Neural cell (in vitro differentiated cells): ENCODE results near the gene RFT1. TPM values are rescaled to one million over a fixed set of nuclear protein-coding genes. Genes with fewer than 3 reads are reported as not detected.

Experiments used
- H2AFZ ChIP-seq: fragments of 200-600, 300-800 bp; sonication (generic), shearing (Covaris generic); 2 replicates; pipeline ENCODE4 v1.6.0; 2014; ENCODE audit warnings: low read depth, mild to moderate bottlenecking, antibody characterized with exemption, low read length, moderate library complexity
- H3F3A ChIP-seq: fragments of 200-600 bp; shearing (Covaris generic); 2 replicates; pipeline ENCODE4 v1.6.1; 2016; ENCODE audit warnings: mild to moderate bottlenecking, moderate library complexity, mixed read lengths, antibody characterized with exemption, low read length; ENCODE audit not compliant: insufficient read depth, poor library complexity, severe bottlenecking
- H3K27ac ChIP-seq: fragments of 200-600, 300-800 bp; sonication (generic), shearing (Covaris generic); 2 replicates; pipeline ENCODE4 v1.5.1; 2014; ENCODE audit warnings: mild to moderate bottlenecking, low read length, moderate library complexity
- H3K27me3 ChIP-seq: fragments of 300-800, 200-600 bp; sonication (generic), shearing (Covaris generic); 2 replicates; pipeline ENCODE4 v1.6.0; 2014; ENCODE audit warnings: mild to moderate bottlenecking, low read depth, low read length, moderate library complexity; ENCODE audit not compliant: insufficient read depth
- H3K36me3 ChIP-seq: fragments of 300-800, 200-600 bp; sonication (generic), shearing (Covaris generic); 2 replicates; pipeline ENCODE4 v1.5.1; 2014; ENCODE audit warnings: mild to moderate bottlenecking, antibody characterized with exemption, low read length, moderate library complexity; ENCODE audit not compliant: insufficient read depth
- H3K4me2 ChIP-seq: fragments of 300-800, 200-600 bp; sonication (generic), shearing (Covaris generic); 2 replicates; pipeline ENCODE4 v1.6.0; 2014; ENCODE audit warnings: mild to moderate bottlenecking, low read length
- H3K4me3 ChIP-seq: fragments of 300-800, 200-600 bp; sonication (generic), shearing (Covaris generic); 2 replicates; pipeline ENCODE4 v1.5.1; 2014; ENCODE audit warnings: mild to moderate bottlenecking, low read length, moderate library complexity
- H3K79me2 ChIP-seq: fragments of 200-600 bp; shearing (Covaris generic); replicated peaks from 2 replicates; pipeline ENCODE4 v1.6.0; 2014; ENCODE audit warnings: mild to moderate bottlenecking, low read length, moderate library complexity; ENCODE audit not compliant: insufficient read depth
- H3K9ac ChIP-seq: fragments of 300-800, 200-600 bp; sonication (generic), shearing (Covaris generic); 2 replicates; pipeline ENCODE4 v1.6.1; 2016; ENCODE audit warnings: mild to moderate bottlenecking, low read length, mixed read lengths
- H3K9me2 ChIP-seq: fragments of 200-600 bp; shearing (Covaris generic); 2 replicates; pipeline ENCODE4 v1.6.1; 2016; ENCODE audit warnings: mild to moderate bottlenecking, low read length, mixed read lengths; ENCODE audit not compliant: insufficient read depth
- H3K9me3 ChIP-seq: fragments of 200-600, 300-800 bp; sonication (generic), shearing (Covaris generic); 2 replicates; pipeline ENCODE4 v1.6.1; 2016; ENCODE audit warnings: mild to moderate bottlenecking, mixed run types, low read length, moderate library complexity, mixed read lengths
- H4K20me1 ChIP-seq: fragments of 200-600 bp; shearing (Covaris generic); 2 replicates; pipeline ENCODE4 v1.6.1; 2016; ENCODE audit warnings: mild to moderate bottlenecking, mixed run types; ENCODE audit not compliant: insufficient read depth
- CTCF ChIP-seq: fragments of 450-650 bp; IDR thresholded peaks from 2 replicates; pipeline ENCODE4 v1.5.1; 2014; ENCODE audit warnings: antibody characterized with exemption, mild to moderate bottlenecking, moderate library complexity; ENCODE audit not compliant: poor library complexity, severe bottlenecking
- EP300 ChIP-seq: fragments of 450-650 bp; conservative IDR thresholded peaks from 2 replicates; pipeline ENCODE4 v1.6.1; 2014; ENCODE audit warnings: antibody characterized with exemption, mild to moderate bottlenecking, moderate library complexity; ENCODE audit not compliant: poor library complexity, severe bottlenecking
- EZH2 ChIP-seq: fragments of 200-600, 300-800 bp; shearing (Covaris generic), sonication (generic); IDR thresholded peaks from 2 replicates; pipeline ENCODE4 v1.6.1; 2014; ENCODE audit warnings: antibody characterized with exemption, low read length, borderline replicate concordance, mild to moderate bottlenecking; ENCODE audit not compliant: insufficient read depth, poor library complexity, severe bottlenecking
- MXI1 ChIP-seq: fragments of 450-650 bp; conservative IDR thresholded peaks from 2 replicates; pipeline ENCODE4 v1.6.1; 2014; ENCODE audit warnings: antibody characterized with exemption, mild to moderate bottlenecking; ENCODE audit not compliant: poor library complexity, severe bottlenecking
- POLR2AphosphoS5 ChIP-seq: IDR thresholded peaks from 2 replicates; pipeline ENCODE4 v1.6.1; 2012
- RAD21 ChIP-seq: fragments of 450-650 bp; conservative IDR thresholded peaks from 2 replicates; pipeline ENCODE4 v1.6.1; 2014; ENCODE audit warnings: antibody characterized with exemption, mild to moderate bottlenecking, moderate library complexity
- REST ChIP-seq: IDR thresholded peaks from 2 replicates; pipeline ENCODE4 v1.6.1; 2012; ENCODE audit warnings: borderline replicate concordance
- SMC3 ChIP-seq: fragments of 450-650 bp; conservative IDR thresholded peaks from 2 replicates; pipeline ENCODE4 v1.6.1; 2014; ENCODE audit warnings: antibody characterized with exemption, mild to moderate bottlenecking, moderate library complexity; ENCODE audit not compliant: poor library complexity
- TAF1 ChIP-seq: IDR thresholded peaks from 2 replicates; pipeline ENCODE4 v1.6.1; 2012; ENCODE audit warnings: low read depth
- polyA plus RNA-seq: library from polyadenylated mRNA; depleted of rRNA; stranded (reverse); fragments of >200 nt; gene quantifications from 2 replicates; pipeline ENCODE4 v1.2.3, GENCODE V29; 2014

The RFT1 gene
- polyA plus RNA-seq, 1 donor from 2014 or later: 6.1 TPM

- Histone ChIP-seq H3K79me2 (no peaks in the 10 kb centered on the region), H3K4me3 (no peak overlapping the region), H2AFZ (peak overlapping the region; percentile 56), H3K9ac (peak overlapping the region; percentile 37), H3K9me3 (no peaks in the 10 kb centered on the region), H3K27ac (no peak overlapping the region), H3K4me2 (no peak overlapping the region), H3K9me2 (no peaks in the 10 kb centered on the region), H3K36me3 (peaks cover 7% of the 10 kb centered on the region), H3K27me3 (no peaks in the 10 kb centered on the region), H4K20me1 (no peaks in the 10 kb centered on the region), H3F3A (no peaks in the 10 kb centered on the region)
- TF ChIP-seq EZH2 (no peak), EP300 (no peak), POLR2AphosphoS5 (peak; percentile 25), SMC3 (peak; percentile 79), TAF1 (no peak), RAD21 (peak; percentile 85), CTCF (peak; percentile 93), MXI1 (peak; percentile 16)
These were observed 16.2 kb downstream of the RFT1 start for GRCh38 chr3:53114011-53114400.

DNA sequence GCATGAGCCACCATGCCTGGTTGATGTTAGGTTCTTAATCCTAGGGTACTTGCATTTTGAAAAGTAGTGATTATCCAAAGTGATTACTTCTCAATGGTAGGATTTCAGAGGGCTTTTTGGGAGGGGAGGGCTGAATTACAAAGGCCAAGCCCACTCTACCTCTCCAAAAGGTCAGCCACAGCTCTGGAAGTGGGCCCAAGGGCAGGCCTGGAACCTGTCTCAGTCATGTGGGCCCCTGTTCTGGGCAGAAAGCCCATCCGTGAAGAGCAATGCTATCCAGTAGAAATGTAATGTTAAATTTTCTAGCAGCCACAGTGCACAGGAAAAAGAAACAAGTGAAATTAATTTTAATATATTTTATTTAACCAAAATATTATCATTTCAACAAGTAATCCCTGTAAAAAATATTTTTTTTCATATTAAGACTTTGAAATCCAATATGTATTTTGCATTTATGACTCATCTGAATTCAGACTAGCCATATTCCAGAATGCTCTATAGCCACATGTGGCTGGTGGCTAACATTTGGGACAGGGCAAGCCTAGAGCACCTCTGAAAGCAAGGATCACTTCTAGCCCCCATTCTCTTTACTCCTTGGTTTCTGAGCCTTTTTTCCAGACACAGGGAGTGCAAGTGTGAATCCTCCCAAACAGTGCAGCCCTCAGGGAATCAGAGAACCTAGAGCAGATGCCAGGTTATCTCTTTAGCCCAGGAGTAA lies 16.8 kb downstream of the RFT1 start:
- no peaks in the 10 kb centered on the region for H4K20me1 ChIP-seq
- no peaks in the 10 kb centered on the region for H3K9me3 ChIP-seq
- H3K27ac ChIP-seq: no peak overlapping the region
- no peaks in the 10 kb centered on the region for H3K27me3 ChIP-seq
- H2AFZ ChIP-seq: peak overlapping the region; percentile 56
- peak overlapping the region; percentile 37 for H3K9ac ChIP-seq
- no peaks in the 10 kb centered on the region for H3K9me2 ChIP-seq
- peaks cover 7% of the 10 kb centered on the region for H3K36me3 ChIP-seq
- no peak for TF ChIP-seq EP300
- TF ChIP-seq EZH2: no peak
- TF ChIP-seq CTCF: no peak
- TF ChIP-seq RAD21: no peak
- TF ChIP-seq TAF1: no peak
- TF ChIP-seq REST: no peak
- no peak for TF ChIP-seq POLR2AphosphoS5
- no peak for TF ChIP-seq MXI1
- TF ChIP-seq SMC3: no peak
- H3K79me2 ChIP-seq: no peaks in the 10 kb centered on the region
- H3F3A ChIP-seq: no peaks in the 10 kb centered on the region
- H3K4me2 ChIP-seq: no peak overlapping the region
- no peak overlapping the region for H3K4me3 ChIP-seq
